GM23338 (cell line): ENCODE results near the gene PPP4R3A. TPM values are rescaled to one million over a fixed set of nuclear protein-coding genes. Genes with fewer than 3 reads are reported as not detected.

Experiments
- ATAC-seq: fragments of 200-7000 bp; cut with Tn5 transposase; 3 replicates; pipeline ENCODE4 v1.9.1; 2020
- DNase-seq: peaks from one replicate; pipeline ENCODE4 v3.0.0-alpha.2; 2015; ENCODE audit warnings: low spot score
- H2AFZ ChIP-seq: fragments of 200-600 bp; sonication (generic); 2 replicates; pipeline ENCODE4 v1.8.0; 2016; ENCODE audit warnings: antibody characterized with exemption, mild to moderate bottlenecking, moderate library complexity
- H3F3A ChIP-seq: fragments of 200-600 bp; sonication (generic); replicated peaks from 2 replicates; pipeline ENCODE4 v1.8.0; 2017; ENCODE audit warnings: antibody characterized with exemption, mixed run types, low read depth
- H3K27ac ChIP-seq: fragments of 200-600 bp; sonication (generic); 2 replicates; pipeline ENCODE4 v1.6.1; 2016; ENCODE audit warnings: low read depth
- H3K27me3 ChIP-seq: fragments of 200-600 bp; sonication (generic); 2 replicates; pipeline ENCODE4 v1.8.0; 2016; ENCODE audit warnings: mild to moderate bottlenecking, mixed run types, moderate library complexity; ENCODE audit not compliant: insufficient read depth
- H3K36me3 ChIP-seq: fragments of 200-600 bp; sonication (generic); 2 replicates; pipeline ENCODE4 v1.8.0; 2016; ENCODE audit warnings: mild to moderate bottlenecking; ENCODE audit not compliant: insufficient read depth
- H3K4me1 ChIP-seq: fragments of 200-600 bp; sonication (generic); 2 replicates; pipeline ENCODE4 v1.8.0; 2016; ENCODE audit warnings: mild to moderate bottlenecking, moderate library complexity; ENCODE audit not compliant: insufficient read depth
- H3K4me2 ChIP-seq: fragments of 200-600 bp; sonication (generic); 2 replicates; pipeline ENCODE4 v1.7.1; 2017; ENCODE audit warnings: mixed run types
- H3K4me3 ChIP-seq: fragments of 200-600 bp; sonication (generic); 2 replicates; pipeline ENCODE4 v1.6.1; 2016; ENCODE audit warnings: mixed run types
- H3K79me2 ChIP-seq: fragments of 200-600 bp; sonication (generic); replicated peaks from 2 replicates; pipeline ENCODE4 v1.8.0; 2017; ENCODE audit warnings: mild to moderate bottlenecking; ENCODE audit not compliant: insufficient read depth
- H3K9me2 ChIP-seq: fragments of 200-600 bp; sonication (generic); 2 replicates; pipeline ENCODE4 v1.8.0; 2017; ENCODE audit not compliant: insufficient read depth
- H4K20me1 ChIP-seq: fragments of 200-600 bp; sonication (generic); replicated peaks from 2 replicates; pipeline ENCODE4 v1.8.0; 2017; ENCODE audit warnings: mild to moderate bottlenecking; ENCODE audit not compliant: insufficient read depth
- H3K27ac Mint-ChIP-seq: 2 replicates; pipeline ENCODE4 v1.8.0; 2020; ENCODE audit warnings: inconsistent platforms, mild to moderate bottlenecking, moderate library complexity, mixed read lengths
- H3K27me3 Mint-ChIP-seq: 3 replicates; pipeline ENCODE4 v1.8.0; 2022; ENCODE audit warnings: low read depth, mild to moderate bottlenecking, moderate library complexity, mixed read lengths, inconsistent platforms; ENCODE audit not compliant: insufficient read depth, poor library complexity
- H3K36me3 Mint-ChIP-seq: 3 replicates; pipeline ENCODE4 v1.8.0; 2021; ENCODE audit warnings: low read depth, mild to moderate bottlenecking, inconsistent platforms, moderate library complexity, mixed read lengths
- H3K4me1 Mint-ChIP-seq: 3 replicates; pipeline ENCODE4 v1.8.0; 2020; ENCODE audit warnings: mild to moderate bottlenecking, inconsistent platforms, mixed read lengths
- H3K4me3 Mint-ChIP-seq: 3 replicates; pipeline ENCODE4 v1.8.0; 2021; ENCODE audit warnings: moderate library complexity, mild to moderate bottlenecking, inconsistent platforms, mixed read lengths
- H3K9me3 Mint-ChIP-seq: 3 replicates; pipeline ENCODE4 v1.8.0; 2020; ENCODE audit warnings: moderate library complexity, mild to moderate bottlenecking, inconsistent platforms, mixed read lengths
- CREB1 ChIP-seq: fragments of 250-450 bp; sonication (Bioruptor Pico); IDR thresholded peaks from 2 replicates; pipeline ENCODE4 v1.5.0; 2020; ENCODE audit warnings: low read depth, mild to moderate bottlenecking, moderate library complexity
- EZH2 ChIP-seq: fragments of 200-600 bp; sonication (generic); IDR thresholded peaks from one replicate; pipeline ENCODE4 v1.8.0; 2017; ENCODE audit warnings: antibody characterized with exemption, mild to moderate bottlenecking, low read depth; ENCODE audit not compliant: unreplicated experiment
- EZH2phosphoT487 ChIP-seq: fragments of 200-600 bp; sonication (generic); IDR thresholded peaks from one replicate; pipeline ENCODE4 v1.8.1; 2018; ENCODE audit warnings: antibody characterized with exemption; ENCODE audit not compliant: unreplicated experiment
- NANOG ChIP-seq: IDR thresholded peaks from 2 replicates; pipeline ENCODE4 v1.6.1; 2016; ENCODE audit warnings: antibody characterized with exemption, borderline replicate concordance
- POLR2AphosphoS5 ChIP-seq: IDR thresholded peaks from 2 replicates; pipeline ENCODE4 v1.6.1; 2016; ENCODE audit warnings: antibody characterized with exemption, low read depth
- REST ChIP-seq: IDR thresholded peaks from one replicate; pipeline ENCODE4 v1.6.1; 2018; ENCODE audit warnings: antibody characterized with exemption; ENCODE audit not compliant: unreplicated experiment
- ZNF114 ChIP-seq: fragments of 250-450 bp; sonication (Bioruptor Pico); IDR thresholded peaks from 2 replicates; pipeline ENCODE4 v1.5.0; 2020; ENCODE audit warnings: mild to moderate bottlenecking, moderate library complexity
- ZNF331 ChIP-seq: fragments of 250-450 bp; sonication (Bioruptor Pico); IDR thresholded peaks from 2 replicates; pipeline ENCODE4 v1.5.0; 2020; ENCODE audit warnings: low read depth, mild to moderate bottlenecking, moderate library complexity
- polyA plus RNA-seq: library from polyadenylated mRNA; unstranded; fragments of >200 nt; fragmentation: Nextera tagmentation; extraction: Ambion mirVana; gene quantifications from 2 replicates; pipeline ENCODE4 v1.2.1, GENCODE V29; 2016
- total RNA-seq: library from RNA; depleted of rRNA; stranded (reverse); fragments of >200 nt; shearing (Covaris generic); gene quantifications from 2 replicates; pipeline ENCODE4 v1.2.3, GENCODE V29; 2014
- TF ChIP-seq, protein P1 (sequence below), 2 experiments: fragments of 200-600 bp in 1 of 2; sonication (generic) in 1 of 2; conservative IDR thresholded peaks; 2 replicates each; pipeline versions ENCODE4 v1.5.1 to v1.6.1; 2016 to 2017; ENCODE audit warnings: antibody characterized with exemption in 2 of 2, low read depth in 2 of 2, mild to moderate bottlenecking in 2 of 2, moderate library complexity in 1 of 2

The PPP4R3A gene
- total and polyA plus RNA-seq, 2 experiments from 2014 or later = 50.3 to 128 TPM

GRCh38 chr14:91493169-91493568 is 16.9 kb downstream of the PPP4R3A start:
- TF ChIP-seq EZH2phosphoT487 = no peak
- no peak for TF ChIP-seq CREB1 (CRISPR knock-in tag)
- TF ChIP-seq, protein P1, sequence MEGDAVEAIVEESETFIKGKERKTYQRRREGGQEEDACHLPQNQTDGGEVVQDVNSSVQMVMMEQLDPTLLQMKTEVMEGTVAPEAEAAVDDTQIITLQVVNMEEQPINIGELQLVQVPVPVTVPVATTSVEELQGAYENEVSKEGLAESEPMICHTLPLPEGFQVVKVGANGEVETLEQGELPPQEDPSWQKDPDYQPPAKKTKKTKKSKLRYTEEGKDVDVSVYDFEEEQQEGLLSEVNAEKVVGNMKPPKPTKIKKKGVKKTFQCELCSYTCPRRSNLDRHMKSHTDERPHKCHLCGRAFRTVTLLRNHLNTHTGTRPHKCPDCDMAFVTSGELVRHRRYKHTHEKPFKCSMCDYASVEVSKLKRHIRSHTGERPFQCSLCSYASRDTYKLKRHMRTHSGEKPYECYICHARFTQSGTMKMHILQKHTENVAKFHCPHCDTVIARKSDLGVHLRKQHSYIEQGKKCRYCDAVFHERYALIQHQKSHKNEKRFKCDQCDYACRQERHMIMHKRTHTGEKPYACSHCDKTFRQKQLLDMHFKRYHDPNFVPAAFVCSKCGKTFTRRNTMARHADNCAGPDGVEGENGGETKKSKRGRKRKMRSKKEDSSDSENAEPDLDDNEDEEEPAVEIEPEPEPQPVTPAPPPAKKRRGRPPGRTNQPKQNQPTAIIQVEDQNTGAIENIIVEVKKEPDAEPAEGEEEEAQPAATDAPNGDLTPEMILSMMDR (conservative IDR thresholded peaks at IDR 0.05; ENCODE audit: low read depth in 2 of 2) = no peak
- no peak for TF ChIP-seq ZNF114 (CRISPR knock-in tag)
- no peak for TF ChIP-seq POLR2AphosphoS5
- TF ChIP-seq ZNF331 (CRISPR knock-in tag) = no peak
- no peak for TF ChIP-seq EZH2
- peaks cover 79% of the 10 kb centered on the region for H4K20me1 ChIP-seq
- H3K9me3 Mint-ChIP-seq = no peaks in the 10 kb centered on the region

GRCh38 chr14:91484744-91485143 is 25.4 kb downstream of the PPP4R3A start:
- H3K27me3 Mint-ChIP-seq = no peaks in the 10 kb centered on the region
- peak overlapping the region; percentile 12; the same call in 1 of the 2 replicates for H3K27ac ChIP-seq
- H2AFZ ChIP-seq = no peak overlapping the region
- peaks cover 27% of the 10 kb centered on the region for H4K20me1 ChIP-seq
- DNase-seq (no peak), ATAC-seq (no peak)
- no peak for TF ChIP-seq NANOG
- TF ChIP-seq EZH2 = no peak
- TF ChIP-seq REST = no peak
- no peak for TF ChIP-seq CREB1 (CRISPR knock-in tag)
- TF ChIP-seq EZH2phosphoT487 = no peak
- no peak overlapping the region for H3K4me2 ChIP-seq
- H3K4me1 ChIP-seq = 0 out of 2 replicates have a peak, but pooled peaks cover 7% of the 10 kb centered on the region
- peaks cover 81% of the 10 kb centered on the region for H3K36me3 Mint-ChIP-seq
- H3F3A ChIP-seq = no peaks in the 10 kb centered on the region
- H3K79me2 ChIP-seq = peaks cover 100% of the 10 kb centered on the region
- H3K9me2 ChIP-seq = no peaks in the 10 kb centered on the region
- H3K4me3 ChIP-seq = no peak overlapping the region
- peaks cover 14% of the 10 kb centered on the region; the same call in 2 of the 3 replicates for H3K4me1 Mint-ChIP-seq
- no peaks in the 10 kb centered on the region for H3K9me3 Mint-ChIP-seq
- no peaks in the 10 kb centered on the region for H3K27me3 ChIP-seq
- H3K27ac Mint-ChIP-seq = no peak overlapping the region
- H3K36me3 ChIP-seq = peaks cover 40% of the 10 kb centered on the region
- H3K4me3 Mint-ChIP-seq = no peak overlapping the region

More at GRCh38 chr14:91493169-91493568, 16.9 kb downstream of the PPP4R3A start:
- DNase-seq (no peak), ATAC-seq (no peak)
- Histone ChIP-seq H3K27me3 (no peaks in the 10 kb centered on the region), H3K4me3 (no peak overlapping the region), H3K4me1 (peaks cover 11% of the 10 kb centered on the region; the same call in 1 of the 2 replicates), H3K36me3 (no peaks in the 10 kb centered on the region; the same call in 1 of the 2 replicates), H3K4me2 (no peak overlapping the region), H3K27ac (no peak overlapping the region), H3F3A (no peaks in the 10 kb centered on the region), H3K9me2 (no peaks in the 10 kb centered on the region), H3K79me2 (peaks cover 100% of the 10 kb centered on the region), H2AFZ (no peak overlapping the region)
- Mint-ChIP-seq H3K4me1 (peaks cover 25% of the 10 kb centered on the region), H3K4me3 (no peak overlapping the region), H3K27ac (no peak overlapping the region), H3K36me3 (peaks cover 17% of the 10 kb centered on the region; the same call in 2 of the 3 replicates), H3K27me3 (no peaks in the 10 kb centered on the region)
